D341Med (cell line): ENCODE data around the gene CD5L.

Source experiments
- DNase-seq: peaks from one replicate; pipeline ENCODE4 v3.0.0; 2012; ENCODE audit warnings: low spot score

CD5L gene

DNA sequence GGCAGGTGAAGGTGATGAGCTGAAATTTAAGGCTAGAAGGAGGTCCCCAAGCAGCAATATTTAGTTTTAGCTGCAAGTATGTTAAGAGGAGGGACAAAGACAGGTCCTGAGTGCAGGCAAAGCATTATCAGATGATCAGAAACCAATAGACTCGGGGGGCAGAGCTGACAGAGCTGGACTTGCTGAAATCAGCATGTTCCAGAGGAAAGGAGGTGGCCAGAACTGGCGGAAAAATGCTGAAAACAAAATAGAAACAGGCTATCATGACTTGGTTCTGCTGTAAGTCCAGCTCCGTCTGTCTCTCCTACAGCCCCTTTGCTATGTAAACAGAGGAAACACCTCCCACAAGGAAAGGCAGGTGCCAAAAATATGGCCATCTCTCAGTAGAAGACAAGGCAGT, at the start of gene CD5L:
Gene CD5L (minus strand): TSS at position 101 of the 400 bp plus-strand sequence. CDS start 107 bp downstream, outside the sequence.
- no peak for DNase-seq

DNA sequence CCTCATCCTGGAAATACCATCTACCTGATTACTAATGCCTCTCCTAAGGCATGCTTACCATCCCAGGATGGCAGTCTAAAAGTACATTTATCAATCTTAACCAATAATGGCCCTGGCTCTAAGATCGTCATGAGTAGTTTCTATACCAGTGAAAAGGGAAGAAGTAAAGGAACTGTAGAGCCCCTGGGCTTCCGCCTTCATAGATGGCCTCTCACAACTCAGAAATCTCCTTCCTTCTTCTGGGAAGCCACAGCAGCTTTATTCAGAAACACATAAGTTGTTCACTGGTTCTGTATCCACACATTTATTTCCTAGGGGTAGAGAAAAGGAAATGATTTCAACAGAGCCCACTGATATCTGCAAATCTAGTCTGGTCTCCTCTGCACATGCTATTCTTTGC, 41.0 kb upstream of the CD5L start:
- DNase-seq = no peak

DNA sequence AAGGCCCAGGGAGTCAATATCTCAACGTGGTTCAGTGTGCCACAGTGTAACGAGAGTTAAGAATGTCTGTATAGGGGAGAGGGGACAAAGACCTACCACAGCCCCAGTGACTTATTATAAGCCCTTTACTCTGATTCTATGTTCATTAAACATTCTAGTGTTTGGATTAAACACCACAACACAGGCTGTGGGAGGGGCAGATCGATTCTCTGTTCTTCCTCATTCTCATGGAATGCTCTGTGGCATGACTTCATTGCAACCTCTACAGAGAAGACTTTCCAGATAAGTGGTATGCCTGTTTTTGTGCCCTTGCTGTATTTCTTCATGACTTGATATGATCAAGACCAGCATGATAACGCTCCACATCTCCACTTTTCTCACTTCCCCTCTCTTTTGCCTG, 39.0 kb upstream of the CD5L start:
- DNase-seq = no peak

DNA sequence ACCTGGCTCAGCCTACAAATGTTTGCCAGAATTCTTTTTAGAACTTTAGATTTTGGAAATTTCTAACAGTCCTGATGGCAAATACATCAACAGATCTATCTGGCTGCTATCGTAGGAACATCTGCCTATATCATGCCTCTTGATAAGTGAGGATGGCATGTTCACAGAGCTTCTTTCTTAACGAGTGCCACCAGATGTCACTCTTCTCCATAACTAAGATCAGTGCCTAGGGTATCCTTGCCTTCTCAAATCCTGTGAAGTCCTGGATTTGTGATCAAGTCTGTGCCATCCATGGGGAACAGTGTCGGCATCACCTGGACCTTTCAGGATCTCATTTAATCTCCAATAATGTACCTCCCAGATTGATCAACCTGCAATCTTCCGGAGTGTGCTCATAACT, 36.5 kb upstream of the CD5L start:
- DNase-seq = peak; percentile 49

DNA sequence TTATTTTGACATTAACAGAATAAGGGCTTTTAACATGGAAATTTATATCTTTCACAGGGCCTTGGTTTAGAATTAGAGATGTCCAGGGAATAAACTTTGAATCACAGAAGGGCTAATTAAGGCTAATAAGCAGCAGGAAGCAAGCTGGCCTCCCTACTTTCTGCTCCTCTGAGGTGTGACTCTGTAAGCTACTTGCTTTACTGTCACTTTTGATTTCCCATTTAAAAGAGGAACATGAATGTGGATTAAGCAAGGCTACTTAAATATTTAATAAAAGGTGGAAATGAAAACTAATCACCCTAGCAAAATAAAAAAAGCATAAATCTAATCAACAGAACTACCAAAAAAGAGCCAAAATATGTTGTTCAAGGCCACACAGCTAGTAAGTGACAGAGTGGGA, 28.9 kb upstream of the CD5L start:
- DNase-seq = no peak

DNA sequence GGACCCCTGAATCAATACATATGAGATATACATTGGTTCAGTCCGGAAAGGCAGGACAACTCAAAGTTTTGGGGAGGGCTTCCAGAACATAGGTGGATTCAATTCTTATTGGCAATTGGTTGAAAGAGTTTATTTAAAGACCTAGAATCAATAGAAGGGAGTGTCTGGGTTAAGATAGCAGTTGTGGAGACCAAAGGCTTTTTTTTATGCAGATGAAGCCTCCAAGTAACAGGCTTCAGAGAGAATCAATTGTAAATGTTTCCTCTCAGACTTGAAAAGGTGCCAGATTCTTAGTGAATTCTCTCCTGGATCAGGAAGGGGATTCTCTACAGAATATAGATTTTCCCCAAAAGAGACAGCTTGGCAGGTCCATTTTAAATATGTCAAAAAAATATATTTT, 27.0 kb upstream of the CD5L start:
- no peak for DNase-seq

DNA sequence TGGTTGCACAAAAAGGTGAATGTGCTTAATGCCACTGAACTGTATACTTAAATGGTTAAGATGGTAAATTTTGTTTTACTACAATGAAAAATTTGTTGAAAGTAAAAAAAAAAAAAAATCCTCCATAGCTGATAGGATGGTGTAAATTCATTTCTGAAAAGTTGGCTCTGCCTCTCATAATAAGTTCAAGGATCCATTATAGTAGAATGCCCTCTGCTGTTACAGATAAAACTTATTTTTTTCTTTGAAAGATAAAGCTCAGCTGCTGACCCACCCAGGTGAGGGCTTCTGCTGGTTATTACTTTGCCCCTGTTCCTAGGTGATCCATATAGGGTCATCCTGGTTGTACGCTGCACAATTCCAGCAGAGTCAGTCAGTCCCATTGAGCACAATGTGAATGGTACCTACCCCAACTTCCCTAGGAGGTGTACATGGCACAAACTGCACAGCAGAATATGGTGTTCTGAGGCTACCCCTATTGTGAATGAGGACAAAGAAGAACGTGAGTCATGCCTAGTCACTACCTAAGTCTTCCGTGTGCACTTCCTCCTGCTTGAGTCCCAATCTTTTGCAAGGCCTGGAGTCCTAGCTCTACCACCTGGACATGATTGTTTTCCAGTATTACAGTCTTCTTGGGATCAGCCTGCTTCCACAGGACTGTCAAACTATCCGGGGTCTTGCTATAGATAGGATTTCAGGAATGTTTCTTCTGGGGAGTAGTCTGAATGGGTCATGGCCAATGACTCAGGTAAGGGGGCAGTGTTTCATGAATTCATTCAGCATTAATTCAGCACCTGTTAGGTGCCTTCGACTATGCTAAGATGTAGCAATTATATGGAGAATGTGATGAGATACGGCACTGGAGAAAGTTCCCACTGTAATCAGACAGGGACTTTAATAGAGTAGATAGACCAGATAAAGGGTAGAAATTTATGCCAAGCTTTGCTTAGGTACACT, 20.8 kb upstream of the CD5L start:
- no peak for DNase-seq

DNA sequence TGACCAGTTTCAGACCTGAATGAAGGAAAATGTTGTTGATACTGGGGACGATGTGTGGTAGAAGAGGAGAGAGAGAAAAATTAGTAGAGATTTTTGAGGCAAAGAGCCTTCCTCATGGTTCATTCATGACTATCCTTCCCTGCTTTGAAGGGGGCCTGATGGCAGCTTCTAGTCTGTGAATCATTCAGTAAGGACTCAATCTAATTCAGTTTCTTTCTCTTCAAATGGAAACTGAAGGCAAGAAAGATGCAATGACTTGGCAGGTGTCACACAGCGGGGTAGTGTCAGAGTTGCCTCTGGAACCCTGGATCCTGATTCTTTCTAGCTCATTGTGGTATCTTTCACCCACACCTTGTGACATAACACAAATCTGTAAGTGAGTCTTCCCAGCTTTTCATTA, 14.9 kb upstream of the CD5L start:
- DNase-seq = no peak

DNA sequence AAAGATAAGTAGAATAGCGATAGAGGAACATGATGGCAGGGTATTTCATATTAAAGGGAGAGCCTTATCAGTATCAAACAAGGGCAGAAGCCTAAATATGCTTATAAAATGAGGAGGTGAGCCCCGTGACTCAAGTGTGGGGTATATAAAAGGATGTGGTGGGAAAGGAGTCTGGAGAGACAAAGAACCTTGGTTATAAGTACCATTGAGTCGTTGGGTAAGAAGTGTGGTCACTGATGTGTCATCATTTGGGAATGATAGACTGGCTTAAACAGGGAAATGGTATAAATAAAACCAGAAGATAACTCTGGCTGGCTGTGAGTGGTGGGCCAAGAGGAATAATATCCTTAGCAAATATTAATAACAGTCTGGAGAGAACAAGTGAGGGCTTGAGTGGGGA, 10.9 kb upstream of the CD5L start:
- no peak for DNase-seq

DNA sequence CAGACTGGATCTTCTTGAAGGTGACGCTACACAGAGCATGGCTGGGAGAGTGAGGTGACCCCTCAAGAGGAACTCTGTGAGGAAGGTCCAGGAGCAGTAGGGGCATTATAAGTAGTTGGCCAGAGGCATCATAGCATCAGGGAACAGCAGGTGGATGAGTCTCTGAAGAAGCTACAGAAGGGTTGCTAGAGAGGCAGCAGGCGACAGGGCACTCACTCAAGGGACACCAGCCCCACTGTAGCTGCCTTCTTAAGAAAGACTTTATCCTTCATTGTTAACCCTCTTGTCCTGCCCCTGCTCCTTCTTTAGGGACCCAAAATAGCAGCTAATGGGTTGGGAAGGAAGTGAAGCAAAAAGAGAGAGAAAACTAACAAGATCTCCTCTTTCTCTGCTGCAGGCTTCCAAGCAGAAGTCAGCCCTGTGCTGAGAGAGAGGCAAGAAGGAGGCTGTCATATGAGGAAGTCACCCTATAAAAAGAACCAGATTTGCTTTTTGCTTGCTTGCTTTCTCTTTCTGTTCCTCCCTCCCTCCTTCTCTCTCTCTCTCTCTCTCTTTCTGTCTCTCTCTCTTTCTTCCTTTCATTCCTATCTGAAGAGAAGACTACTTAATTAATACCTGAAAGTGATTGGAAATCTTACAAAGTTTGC, 7.7 kb upstream of the CD5L start:
- no peak for DNase-seq

DNA sequence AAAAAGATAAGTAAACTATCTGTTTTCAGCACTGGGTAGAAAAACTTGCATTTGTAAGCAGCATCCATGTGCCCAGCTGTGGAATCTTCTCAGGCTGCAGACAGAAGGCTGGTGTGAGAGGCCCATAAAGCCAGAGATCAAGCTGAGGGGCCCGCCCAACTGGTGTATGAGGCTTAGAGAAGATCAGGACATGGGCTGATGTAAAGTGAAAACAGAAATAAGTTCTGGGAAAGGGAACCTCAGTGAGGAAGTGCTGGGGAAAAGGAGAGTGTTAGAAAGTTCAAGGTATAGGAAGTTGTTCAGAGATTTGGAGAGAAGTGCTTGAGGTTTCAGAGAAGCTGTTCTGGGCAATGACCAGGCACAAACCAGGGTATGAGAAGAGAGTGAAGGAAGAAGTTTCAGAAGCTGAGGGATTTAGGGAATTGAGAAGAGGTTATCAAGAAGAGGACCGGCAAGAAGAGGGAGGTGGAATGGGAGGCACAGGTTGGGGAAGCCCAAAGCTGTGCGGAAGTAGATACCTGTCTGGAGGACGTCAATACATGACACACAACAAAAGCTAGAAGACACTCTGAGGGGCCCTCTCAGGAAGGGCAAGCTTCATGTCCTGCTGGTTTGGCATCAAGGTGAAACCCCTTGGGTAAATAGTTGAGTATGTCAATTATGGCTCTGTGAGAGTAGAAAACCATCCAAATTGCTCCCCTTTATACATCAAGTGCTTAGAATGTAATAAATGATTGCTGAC, 2.7 kb upstream of the CD5L start:
- no peak for DNase-seq

DNA sequence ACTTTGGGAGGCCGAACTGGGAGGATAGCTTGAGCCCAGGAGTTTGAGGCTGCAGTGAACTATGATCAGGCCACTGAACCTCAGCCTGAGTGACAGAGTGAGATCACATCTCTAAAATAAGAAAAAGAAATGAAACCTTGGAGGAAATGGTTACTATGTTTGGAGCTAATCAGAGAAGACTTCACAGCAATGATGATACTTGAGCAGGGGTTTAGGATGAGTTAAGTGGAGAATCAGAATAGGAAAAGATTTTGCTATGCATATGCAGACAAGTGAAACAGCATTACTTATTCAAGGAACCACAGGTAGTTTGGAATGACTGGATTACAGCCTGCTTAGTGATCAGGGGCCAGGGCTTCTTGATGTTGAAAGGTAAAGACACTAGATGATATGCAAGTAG, 1.3 kb upstream of the CD5L start:
- DNase-seq = no peak

DNA sequence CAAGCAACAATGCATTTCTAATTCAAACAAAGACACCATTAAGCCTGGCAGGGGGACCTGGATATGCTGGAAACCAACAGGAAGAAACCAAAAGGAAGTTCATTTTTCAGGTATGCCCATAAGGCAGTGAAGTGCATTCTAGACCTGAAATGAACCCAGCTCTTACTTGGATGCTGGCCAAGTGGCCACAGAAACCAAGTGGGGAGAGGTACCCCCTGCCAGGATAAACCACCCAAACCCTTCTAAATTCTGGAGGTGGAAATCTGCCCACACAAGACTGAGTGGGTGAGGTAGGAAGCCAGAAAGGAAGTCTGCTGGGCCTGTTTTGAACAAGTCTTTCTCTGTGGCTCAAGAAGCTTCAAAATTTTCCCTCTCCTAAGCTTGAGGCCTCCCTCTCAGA, 2.6 kb downstream of the CD5L start:
- DNase-seq = no peak

DNA sequence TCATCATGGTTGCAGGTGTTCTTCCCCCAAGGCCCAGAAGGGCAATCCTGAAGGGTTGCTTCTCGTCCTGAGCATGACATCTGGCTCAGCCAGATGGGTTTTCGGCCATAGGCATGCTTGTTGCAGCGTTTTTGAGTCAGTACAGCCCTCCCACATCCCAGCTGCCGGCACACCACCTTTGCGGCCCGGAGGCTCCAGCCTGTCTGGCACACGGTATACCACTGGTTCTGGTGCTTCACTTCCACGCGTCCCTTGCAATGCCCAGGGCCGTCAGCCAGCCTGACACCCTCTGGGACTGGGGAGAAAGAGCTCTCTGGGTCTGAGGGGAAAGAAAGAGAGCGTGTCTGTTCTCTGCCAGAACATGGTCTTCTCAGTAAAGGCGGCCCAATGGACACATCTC, 7.2 kb downstream of the CD5L start:
- no peak for DNase-seq

DNA sequence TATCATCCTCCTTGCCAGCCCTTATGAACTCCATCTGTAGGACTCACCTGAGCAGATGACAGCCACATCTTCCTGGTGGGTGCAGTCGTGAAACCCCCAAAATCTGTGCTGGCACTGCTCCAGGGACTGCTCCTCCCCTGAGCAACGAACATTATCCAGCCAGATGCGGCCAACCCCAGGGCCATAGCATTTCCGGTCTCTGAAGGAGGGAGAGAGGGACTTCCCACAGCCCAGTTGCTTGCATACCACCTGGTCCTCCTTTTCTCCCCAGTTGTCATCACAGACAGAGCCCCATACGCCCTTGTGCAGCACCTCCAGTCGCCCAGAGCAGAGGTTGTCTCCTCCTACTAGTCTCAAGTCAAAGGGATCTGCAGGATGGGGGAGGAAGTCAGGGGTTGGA, 8.5 kb downstream of the CD5L start:
- DNase-seq = no peak

DNA sequence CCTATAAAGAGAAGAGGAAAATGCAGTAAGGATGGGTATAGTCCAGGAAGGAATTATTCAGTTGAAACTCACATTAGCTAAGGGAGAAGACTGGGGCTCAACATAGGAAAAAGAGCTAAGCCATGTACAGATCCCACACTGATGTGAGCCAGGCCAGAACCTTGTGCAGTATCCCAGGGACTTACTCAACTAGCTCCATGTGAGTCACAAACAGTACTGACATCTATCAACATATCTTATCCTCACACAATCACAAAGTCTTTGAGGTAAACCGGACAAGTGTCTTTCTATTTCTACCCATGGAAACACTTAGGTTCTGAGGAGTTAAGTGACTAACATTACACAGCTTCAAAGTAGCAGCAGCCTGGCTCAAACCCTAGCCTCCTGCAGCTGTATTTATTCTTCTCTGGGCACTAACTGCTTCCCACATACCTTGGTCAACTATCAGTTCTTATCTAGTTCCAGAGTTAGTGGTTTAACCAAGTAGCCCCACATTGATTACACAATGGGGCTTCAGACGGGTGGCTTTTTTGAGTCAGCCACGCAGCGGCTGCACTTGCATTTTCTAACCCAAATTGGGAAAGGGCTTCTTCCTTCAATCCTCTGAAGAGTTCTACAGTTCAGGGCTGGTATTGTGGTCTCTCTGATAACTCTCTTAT, 9.5 kb downstream of the CD5L start:
- no peak for DNase-seq

DNA sequence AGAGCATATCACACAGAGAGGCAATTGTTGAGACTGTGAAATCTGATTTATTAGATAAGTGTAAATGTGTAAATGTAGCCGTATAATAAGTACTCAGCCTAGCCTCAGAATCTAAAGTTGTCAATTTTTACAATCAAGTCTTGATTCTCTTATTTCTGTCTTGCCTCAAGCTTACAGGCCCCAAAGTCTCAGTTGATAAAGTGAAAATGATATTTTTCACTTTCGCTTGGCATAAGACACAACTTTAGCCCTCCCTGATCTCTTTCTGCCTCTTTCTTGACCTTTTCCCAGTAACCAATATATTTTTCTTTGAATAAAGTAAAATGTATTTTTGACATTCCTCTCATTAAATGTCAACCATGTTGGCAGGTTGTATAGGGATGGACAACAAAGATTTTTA, 10.7 kb downstream of the CD5L start:
- DNase-seq = no peak

DNA sequence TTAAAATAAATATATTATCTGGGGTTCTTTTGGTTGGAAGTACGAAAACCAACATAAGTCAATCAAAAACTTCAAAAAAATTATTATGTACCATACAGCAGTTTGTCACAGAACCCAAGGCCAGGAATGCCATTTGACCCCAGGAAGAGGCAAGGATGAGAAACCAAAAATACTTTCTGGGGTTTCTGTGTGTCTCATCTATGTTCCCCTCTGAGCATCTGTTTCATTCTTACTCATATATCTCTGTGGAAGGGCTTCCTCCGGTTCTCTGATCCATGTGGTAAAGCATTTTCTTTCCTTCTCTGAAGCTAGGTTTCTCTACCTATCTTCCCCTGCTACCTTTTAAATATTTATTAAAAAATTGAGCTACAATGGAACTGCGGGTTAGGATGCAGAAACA, 11.9 kb downstream of the CD5L start:
- DNase-seq = no peak

DNA sequence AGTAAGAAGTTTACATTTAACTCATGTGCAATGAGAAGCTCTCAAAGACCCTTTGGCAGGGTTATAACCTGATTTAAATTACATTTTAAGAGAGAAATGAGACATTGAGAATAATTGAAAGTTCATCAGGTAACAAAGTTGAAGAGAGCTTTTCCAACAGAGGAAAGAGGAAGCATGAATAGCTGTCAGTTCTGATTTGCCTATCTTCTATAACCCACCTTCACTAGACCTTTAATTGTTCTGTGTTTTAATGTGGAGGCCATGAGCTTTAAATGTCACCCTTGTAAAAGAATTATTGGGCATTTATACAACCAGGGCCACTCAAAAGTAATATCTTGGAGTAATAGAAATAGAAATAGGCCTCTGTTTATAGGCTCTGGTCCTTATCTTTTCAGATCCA, 12.4 kb downstream of the CD5L start:
- DNase-seq = no peak

DNA sequence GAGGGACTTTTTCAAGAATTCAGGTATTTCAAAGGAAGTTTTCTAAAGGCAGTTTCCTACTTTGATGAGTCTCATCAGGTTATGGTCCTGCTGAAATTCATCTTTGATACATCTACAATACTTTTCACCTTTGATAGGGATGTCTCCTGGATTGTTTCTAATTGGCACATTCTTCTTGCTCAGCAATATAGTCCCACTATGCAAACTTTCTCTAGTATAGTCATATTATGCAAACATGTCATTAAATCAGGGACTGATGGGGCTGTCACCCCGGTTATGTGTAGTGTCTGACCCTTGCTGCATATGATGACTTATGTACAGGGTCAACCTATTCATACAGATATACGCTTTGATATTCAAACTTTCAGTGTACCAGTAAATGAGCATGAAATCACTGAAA, 21.3 kb downstream of the CD5L start:
- DNase-seq = no peak

DNA sequence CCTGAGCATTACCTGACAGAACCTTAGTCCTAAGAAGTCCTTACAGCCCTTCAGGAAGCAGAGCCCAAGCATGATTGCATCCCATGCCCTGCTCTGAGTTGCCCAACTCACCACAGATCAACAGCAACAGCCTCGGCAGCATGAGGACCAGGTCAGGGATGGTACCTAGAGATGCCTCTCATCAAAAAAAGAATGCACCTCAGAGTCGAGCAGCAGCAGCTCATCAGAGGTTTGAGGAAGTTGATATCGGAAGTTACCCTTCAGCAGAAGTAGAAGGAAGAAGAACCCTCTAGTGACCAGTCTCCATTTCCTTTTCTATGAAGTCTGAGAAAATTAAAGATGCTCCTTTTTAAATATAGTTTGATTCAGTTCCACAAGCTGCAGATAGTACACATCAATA, 21.7 kb downstream of the CD5L start, which contains the start of gene FCRL1:
Gene FCRL1 (minus strand): TSS at position 225 of the 400 bp plus-strand sequence. CDS start 83 bp downstream, at position 142.
- DNase-seq = no peak

DNA sequence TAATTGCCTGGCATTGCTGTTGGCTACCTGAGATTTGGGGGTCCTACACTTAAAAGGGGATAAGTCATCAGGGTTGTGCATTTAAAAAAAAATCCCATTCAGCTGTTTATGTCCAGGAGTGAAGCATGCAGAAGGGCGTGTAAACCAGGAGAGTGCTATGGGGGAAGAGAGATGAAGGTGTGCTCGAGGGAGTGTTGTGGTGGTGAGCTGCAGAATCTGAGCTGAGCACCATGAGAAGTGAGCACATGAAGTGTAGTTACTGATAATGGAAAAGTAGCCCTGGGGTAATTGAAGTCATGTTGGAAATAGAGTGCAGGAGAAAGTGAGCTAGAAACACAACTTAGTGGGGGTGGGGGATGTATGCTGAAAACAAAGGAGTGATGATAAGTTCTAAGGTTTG, 22.4 kb downstream of the CD5L start:
- no peak for DNase-seq
